ENCODE measurements around the gene ERG. TPM values are rescaled to one million over a fixed set of nuclear protein-coding genes. Genes with fewer than 3 reads are reported as not detected.

Gene ERG
- total and polyA plus RNA-seq, 2 of the 8 experiments (the other 6 are each of a cell fraction or from before 2014, with no cell fraction given), result 1.0 to 3.0 TPM

- no peak for TF ChIP-seq FOSL1 (IDR thresholded peaks at IDR 0.05; ENCODE audit: insufficient read depth, low read depth, low read length)
- TF ChIP-seq BCL11A (IDR thresholded peaks at IDR 0.05; ENCODE audit: low read depth in 2 of 2, low read length in 2 of 2), result no peak
- no peak for TF ChIP-seq EP300 (IDR thresholded peaks at IDR 0.05; ENCODE audit: borderline replicate concordance in 1 of 2, low read depth in 2 of 2, low read length in 2 of 2)
- no peak for TF ChIP-seq ZNF274 (IDR thresholded peaks at IDR 0.05; ENCODE audit: borderline replicate concordance, extremely low read depth, low read length)
Measured at GRCh38 chr21:38471766-38472165, 26.5 kb downstream of the ERG start (continued).

Data from H1 (cell line).